Psoas muscle (tissue), 8 donors: ENCODE results near the gene TEX54. TPM values are rescaled to one million over a fixed set of nuclear protein-coding genes. Genes with fewer than 3 reads are reported as not detected.
"Not testable (repeated sequence)": the region's sequence is repeated elsewhere in the genome, so short reads cannot be mapped to it uniquely, and the experiment has no call there.

Source experiments
- ATAC-seq, 4 donors: fragments of 200-7000 bp; cut with Tn5 transposase; one replicate each; pipeline ENCODE4 v1.9.1; 2020; ENCODE audit warnings: moderate library complexity in 3 of 4, mild to moderate bottlenecking in 2 of 4
- DNase-seq, 2 donors: peaks; one replicate each; pipeline ENCODE4 v3.0.0-alpha.2; 2020
- H3K27ac ChIP-seq: fragments of 200-600 bp; one replicate; pipeline ENCODE4 v1.8.0; 2022
- H3K27me3 ChIP-seq, 3 donors: fragments of 200-600 bp in 1 of 3; one replicate each; pipeline versions ENCODE4 v1.6.1 to v1.8.0; 2013 to 2022; ENCODE audit warnings: low read length in 2 of 3, mild to moderate bottlenecking in 2 of 3, moderate library complexity in 1 of 3; ENCODE audit not compliant: insufficient read depth in 3 of 3
- H3K36me3 ChIP-seq, 2 donors: fragments of 200-600 bp in 1 of 2; one replicate each; pipeline versions ENCODE4 v1.6.1 to v1.8.0; 2013 to 2022; ENCODE audit warnings: low read depth in 1 of 2, mild to moderate bottlenecking in 1 of 2, moderate library complexity in 1 of 2; ENCODE audit not compliant: insufficient read depth in 1 of 2
- H3K4me1 ChIP-seq: fragments of 200-600 bp; one replicate; pipeline ENCODE4 v1.8.0; 2022
- H3K4me3 ChIP-seq: fragments of 200-600 bp; one replicate; pipeline ENCODE4 v1.8.0; 2022; ENCODE audit warnings: mild to moderate bottlenecking
- H3K9me3 ChIP-seq: fragments of 200-600 bp; one replicate; pipeline ENCODE4 v1.8.0; 2022
- CTCF ChIP-seq: fragments of 200-600 bp; IDR thresholded peaks from one replicate; pipeline ENCODE4 v1.8.0; 2022; ENCODE audit warnings: antibody characterized with exemption
- WGBS, 3 donors: extraction: QIAGEN DNeasy Blood & Tissue Kit; methylation state at CpG; one replicate each; pipeline versions ENCODE4 v1.1.6 to v1.1.7; 2013; 5-methylcytosine and 5-hydroxymethylcytosine counted together
- intact Hi-C, 2 donors: fragments of 100-400 bp; cut with DNase I; formaldehyde crosslinking; loops; one replicate each; pipeline versions ENCODE4 v1.11.0 to v1.14.2; 2022
- polyA plus RNA-seq, 3 donors: library from polyadenylated mRNA; stranded (reverse); fragments of 200-250 nt; gene quantifications; one replicate each; pipeline ENCODE4 v1.2.3, GENCODE V29; 2013
- total RNA-seq, 4 donors: library from RNA; stranded (reverse); fragmentation: NEBNext Ultra II Directional in 2 of 4; extraction: Animal tissue kit (Norgen Biotek cat#: 25700) in 2 of 4; gene quantifications; one replicate each; pipeline versions ENCODE4 v1.2.1 to v1.2.4, GENCODE V29; 2021 to 2023
- donor health status: healthy with polysubstance abuse.
- donor health status: DM: no; HTN: no; CAD: no; lungs with moderate emphysema.
- donor health status: Bipolar disorder and iron deficiency.
- donor health status: healthy.
- donor health status: DM: yes; HTN: yes; CAD: no.
- donor health status: DM: no; HTN: no; CAD: no.
- donor health status: DM: no; HTN: no; CAD: no.
- donor health status: DM: yes; HTN: yes; CAD: no.

The TEX54 gene
- total and polyA plus RNA-seq, 7 donors, result not detected

- H3K4me1 ChIP-seq, result peaks cover 11% of the 10 kb centered on the region
- intact Hi-C loops, result no loop called here
- DNase-seq, result no peak
- no peak for ATAC-seq
- no peaks in the 10 kb centered on the region for H3K36me3 ChIP-seq
- H3K4me3 ChIP-seq, result no peak overlapping the region
- H3K27me3 ChIP-seq, result no peaks in the 10 kb centered on the region
- no peak overlapping the region for H3K27ac ChIP-seq
- WGBS, 3 donors, result 71 to 83% (median 76%) methylated on average over 7 of the region's 7 CpGs
- H3K9me3 ChIP-seq, result no peaks in the 10 kb centered on the region
- TF ChIP-seq CTCF, result no peak
Observed at GRCh38 chr11:62874851-62875250, 42.2 kb upstream of the TEX54 start.

GRCh38 chr11:62865635-62866034 lies 33.0 kb upstream of the TEX54 start:
- intact Hi-C loops, result loop anchor here (10.0 kb wide), 2 partner anchors 471 to 481 kb away; no protein-coding TSS in a partner anchor
- ATAC-seq (no peak), DNase-seq (no peak)
- Histone ChIP-seq H3K4me3 (no peak overlapping the region), H3K9me3 (no peaks in the 10 kb centered on the region), H3K27ac (no peak overlapping the region), H3K36me3 (no peaks in the 10 kb centered on the region), H3K27me3 (no peaks in the 10 kb centered on the region), H3K4me1 (no peaks in the 10 kb centered on the region)
- WGBS, 3 donors, result 81 to 85% (median 84%) methylated on average over 6 of the region's 6 CpGs
- TF ChIP-seq CTCF, result no peak

DNA sequence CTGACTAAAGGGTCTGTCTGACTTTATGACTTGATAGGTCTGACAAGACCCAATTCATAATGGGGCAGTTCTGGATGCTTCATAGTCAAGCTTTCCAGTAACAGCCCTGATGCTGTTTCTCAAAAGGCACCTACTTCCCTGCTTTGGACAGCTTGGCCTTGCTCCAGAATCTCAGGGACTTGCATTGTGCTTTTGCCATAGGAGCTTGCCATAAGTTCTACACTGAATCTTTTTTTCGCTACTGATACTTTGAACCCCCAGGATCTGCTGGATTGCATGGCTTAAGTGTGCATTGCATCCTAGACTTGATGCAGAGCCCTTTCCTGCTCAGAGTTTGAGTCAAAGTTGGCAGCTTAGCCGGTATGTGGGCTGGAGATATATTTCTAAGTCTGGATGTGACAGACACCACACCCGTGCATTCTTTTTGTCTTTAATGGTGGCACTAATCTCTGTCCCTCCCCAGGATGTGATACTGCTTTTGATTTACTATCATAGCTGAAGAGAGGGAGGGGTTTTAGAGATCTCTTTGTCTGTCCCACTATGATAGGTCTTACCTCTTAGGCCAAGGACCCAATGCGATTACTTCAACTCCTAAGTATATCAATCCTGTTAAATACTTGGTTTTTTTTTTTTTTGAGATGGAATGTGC lies 31.2 kb upstream of the TEX54 start:
- Histone ChIP-seq H3K4me3 (no peak overlapping the region), H3K36me3 (no peaks in the 10 kb centered on the region), H3K4me1 (no peaks in the 10 kb centered on the region), H3K9me3 (no peaks in the 10 kb centered on the region), H3K27me3 (no peaks in the 10 kb centered on the region), H3K27ac (no peak overlapping the region)
- DNase-seq (no peak), ATAC-seq (no peak)
- intact Hi-C loops, result loop anchor here (2.0 to 10.0 kb wide), 4 partner anchors 77 to 479 kb away; partner anchors contain the start of gene TMEM179B (in 2 of the 2)
- TF ChIP-seq CTCF, result no peak
- 66 to 78% (median 69%) methylated on average over 4 of the region's 4 CpGs for WGBS, 3 donors

DNA sequence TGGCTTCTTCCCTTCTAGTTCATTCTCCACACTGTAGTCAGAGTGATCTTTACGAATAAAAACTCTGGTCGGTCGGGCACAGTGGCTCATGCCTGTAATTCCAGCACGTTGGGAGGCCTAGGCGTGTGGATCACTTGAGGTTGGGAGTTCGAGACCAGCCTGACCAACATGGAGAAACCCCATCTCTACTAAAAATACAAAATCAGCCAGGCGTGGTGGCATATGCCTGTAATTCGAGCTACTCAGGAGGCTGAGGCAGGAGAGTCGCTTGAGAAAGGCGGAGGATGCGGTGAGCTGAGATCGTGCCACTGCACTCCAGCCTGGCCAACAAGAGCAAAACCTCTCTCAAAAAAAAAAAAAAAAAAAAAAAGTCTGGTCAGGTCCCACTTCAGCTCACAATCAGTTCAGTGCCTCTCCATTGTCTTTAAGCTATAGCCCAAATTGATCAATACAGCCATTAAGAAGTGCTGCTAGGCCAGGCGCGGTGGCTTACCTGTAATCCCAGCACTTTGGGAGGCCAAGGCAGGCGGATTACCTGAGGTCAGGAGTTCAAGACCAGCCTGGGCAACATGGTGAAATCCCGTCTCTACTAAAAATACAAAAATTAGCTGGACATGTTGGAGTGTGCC lies 29.0 kb upstream of the TEX54 start:
- intact Hi-C loops, result loop anchor here (2.0 to 10.0 kb wide), 4 partner anchors 74 to 477 kb away; partner anchors contain the start of gene TMEM179B (in 2 of the 2)
- not testable (repeated sequence) for DNase-seq, H3K9me3 ChIP-seq, H3K4me3 ChIP-seq, H3K27me3 ChIP-seq, ATAC-seq, H3K36me3 ChIP-seq, H3K27ac ChIP-seq, H3K4me1 ChIP-seq
- whole genome bisulfite sequencing, 3 donors, result 85 to 90% (median 88%) methylated on average over 16 of the region's 16 CpGs

DNA sequence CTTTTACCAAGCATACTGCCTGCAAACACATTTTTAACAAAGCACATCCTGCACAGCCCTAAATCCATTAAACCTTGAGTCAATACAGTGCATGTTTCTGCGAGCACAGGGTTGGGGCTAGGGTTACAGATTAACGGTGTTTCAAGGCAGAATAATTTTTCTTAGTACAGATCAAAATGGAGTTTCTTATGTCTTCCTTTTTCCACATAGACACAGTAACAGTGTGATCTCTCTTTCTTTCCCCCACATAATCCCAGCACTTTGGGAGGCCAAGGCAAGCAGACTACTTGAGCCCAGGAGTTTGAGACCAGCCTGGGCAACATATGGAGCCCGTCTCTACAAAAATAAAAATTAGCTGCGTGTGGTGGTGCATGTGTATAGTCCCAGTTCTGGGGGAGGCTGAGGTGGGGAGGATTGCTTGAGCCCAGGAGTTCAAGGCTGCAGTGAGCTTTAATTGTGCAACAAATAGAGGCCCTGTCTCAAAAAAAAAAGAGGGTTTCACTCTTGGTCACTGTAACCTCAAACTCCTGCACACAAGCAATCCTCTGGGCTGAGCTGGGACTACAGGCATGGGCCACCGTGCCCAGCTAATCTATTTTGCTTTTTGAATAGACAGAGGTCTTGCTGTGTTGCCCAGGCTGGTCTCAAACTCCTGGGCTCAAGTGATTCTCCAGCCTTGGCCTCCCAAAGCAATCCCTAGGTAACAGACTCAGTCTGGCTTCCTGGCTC lies 28.4 kb upstream of the TEX54 start:
- 76 to 77% (median 76%) methylated on average over 5 of the region's 5 CpGs for WGBS, 3 donors
- Histone ChIP-seq H3K27me3 (no peaks in the 10 kb centered on the region), H3K36me3 (no peaks in the 10 kb centered on the region), H3K27ac (no peak overlapping the region), H3K4me3 (no peak overlapping the region), H3K9me3 (no peaks in the 10 kb centered on the region), H3K4me1 (peaks cover 8% of the 10 kb centered on the region)
- DNase-seq, result no peak
- ATAC-seq, result no peak
- no peak for TF ChIP-seq CTCF
- intact Hi-C loops, result loop anchor here (5.0 to 10.0 kb wide), 3 partner anchors 74 to 476 kb away; partner anchors contain the start of gene TMEM179B (in 1 of the 2)

DNA sequence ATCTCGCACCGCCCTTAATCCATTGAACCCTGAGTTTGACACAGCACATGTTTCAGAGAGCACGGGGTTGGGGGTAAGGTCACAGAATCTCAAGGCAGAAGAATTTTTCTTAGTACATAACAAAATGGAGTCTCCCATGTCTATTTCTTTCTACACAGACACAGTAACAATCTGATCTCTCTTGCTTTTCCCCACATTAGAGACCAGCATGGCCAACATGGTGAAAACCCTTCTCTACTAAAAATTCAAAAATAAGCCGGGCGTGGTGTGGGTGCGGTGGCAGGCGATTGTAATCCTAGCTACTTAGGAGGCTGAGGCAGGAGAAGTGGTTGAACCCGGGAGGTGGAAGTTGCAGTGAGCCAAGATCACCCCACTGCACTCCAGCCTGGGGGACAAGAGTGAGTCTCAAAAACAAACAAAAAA lies 26.7 kb upstream of the TEX54 start:
- H3K27me3 ChIP-seq, H3K36me3 ChIP-seq, DNase-seq, ATAC-seq, H3K4me3 ChIP-seq, H3K9me3 ChIP-seq, H3K4me1 ChIP-seq, H3K27ac ChIP-seq: not testable (repeated sequence)
- intact Hi-C loops, result loop anchor here in 1 of 2 donors (10.0 kb wide), 1 partner anchor 284 kb away; the partner anchor contains the start of gene EEF1G
- WGBS, 3 donors, result 82 to 86% (median 85%) methylated on average over 8 of the region's 8 CpGs
